Retinal pigment epithelial cell (primary cell): ENCODE results near the gene SNAPC4.

ENCODE experiments used
- DNase-seq: peaks from one replicate; pipeline ENCODE4 v3.0.0-alpha.2; 2010; ENCODE audit warnings: low read depth
- H3K4me3 ChIP-seq: 2 replicates; pipeline ENCODE4 v1.5.1; 2011; ENCODE audit warnings: mild to moderate bottlenecking, low read length, control low read depth, moderate library complexity
- CTCF ChIP-seq: conservative IDR thresholded peaks from 2 replicates; pipeline ENCODE4 v1.5.1; 2011; ENCODE audit warnings: low read depth, low read length, control low read depth, inconsistent platforms

Gene SNAPC4

GRCh38 chr9:136395020-136395340 lies 5.0 kb downstream of the SNAPC4 start:
- no peak for TF ChIP-seq CTCF
- H3K4me3 ChIP-seq, result no peak overlapping the region
- no peak for DNase-seq

- no peak for DNase-seq
- no peak overlapping the region for H3K4me3 ChIP-seq
- TF ChIP-seq CTCF, result no peak
Measured at GRCh38 chr9:136394312-136395019, 5.5 kb downstream of the SNAPC4 start.

- TF ChIP-seq CTCF, result no peak
- no peak overlapping the region for H3K4me3 ChIP-seq
- DNase-seq, result no peak
Measured at GRCh38 chr9:136393531-136393930, 6.4 kb downstream of the SNAPC4 start.

- no peak for TF ChIP-seq CTCF
- H3K4me3 ChIP-seq, result no peak overlapping the region
- no peak for DNase-seq
Measured at GRCh38 chr9:136392538-136393449, 7.2 kb downstream of the SNAPC4 start.

GRCh38 chr9:136391737-136392537 lies 8.0 kb downstream of the SNAPC4 start:
- no peak for TF ChIP-seq CTCF
- H3K4me3 ChIP-seq, result no peak overlapping the region
- DNase-seq, result no peak

- no peak for DNase-seq
- TF ChIP-seq CTCF, result no peak
- no peak overlapping the region for H3K4me3 ChIP-seq
Measured at GRCh38 chr9:136389396-136389795, 10.6 kb downstream of the SNAPC4 start.
